H9 (cell line): ENCODE results near the gene ATP13A3. TPM values are rescaled to one million over a fixed set of nuclear protein-coding genes. Genes with fewer than 3 reads are reported as not detected.

Experiments
- DNase-seq: peaks from one replicate; pipeline ENCODE4 v3.0.0-alpha.2; 2017
- H2AFZ ChIP-seq: one replicate; pipeline ENCODE4 v1.6.1; 2013; ENCODE audit warnings: mild to moderate bottlenecking, low read length, control low read depth, moderate library complexity
- H2AK5ac ChIP-seq: 2 replicates; pipeline ENCODE4 v1.6.1; 2013; ENCODE audit warnings: low read length, control low read depth, mixed read lengths; ENCODE audit not compliant: insufficient read length
- H2BK120ac ChIP-seq: one replicate; pipeline ENCODE4 v1.6.1; 2013; ENCODE audit warnings: low read depth, mild to moderate bottlenecking, low read length, control low read depth, inconsistent platforms; ENCODE audit not compliant: poor library complexity, severe bottlenecking
- H2BK12ac ChIP-seq: 2 replicates; pipeline ENCODE4 v1.6.1; 2013; ENCODE audit warnings: low read length, control low read depth, mixed read lengths, low read depth; ENCODE audit not compliant: insufficient read length
- H2BK15ac ChIP-seq: 2 replicates; pipeline ENCODE4 v1.6.1; 2013; ENCODE audit warnings: low read depth, low read length, control low read depth
- H2BK20ac ChIP-seq: one replicate; pipeline ENCODE4 v1.6.1; 2013; ENCODE audit warnings: low read depth, mild to moderate bottlenecking, low read length, control low read depth, inconsistent platforms; ENCODE audit not compliant: poor library complexity, severe bottlenecking
- H2BK5ac ChIP-seq: 2 replicates; pipeline ENCODE4 v1.6.1; 2013; ENCODE audit warnings: low read length, control low read depth, mixed read lengths; ENCODE audit not compliant: insufficient read length
- H3K14ac ChIP-seq: 2 replicates; pipeline ENCODE4 v1.6.1; 2013; ENCODE audit warnings: low read length, control low read depth; ENCODE audit not compliant: insufficient read depth
- H3K18ac ChIP-seq: 2 replicates; pipeline ENCODE4 v1.6.1; 2013; ENCODE audit warnings: low read depth, mild to moderate bottlenecking, mixed read lengths, low read length, control low read depth; ENCODE audit not compliant: insufficient read length
- H3K23ac ChIP-seq: 2 replicates; pipeline ENCODE4 v1.6.1; 2013; ENCODE audit warnings: low read length, control low read depth, mixed read lengths, low read depth; ENCODE audit not compliant: insufficient read length
- H3K23me2 ChIP-seq: 2 replicates; pipeline ENCODE4 v1.6.1; 2013; ENCODE audit warnings: low read depth, mild to moderate bottlenecking, mixed read lengths, low read length, control low read depth; ENCODE audit not compliant: insufficient read length, poor library complexity, severe bottlenecking
- H3K27ac ChIP-seq: 2 replicates; pipeline ENCODE4 v1.5.1; 2013; ENCODE audit warnings: low read length, control low read depth, mixed read lengths, low read depth; ENCODE audit not compliant: insufficient read length
- H3K27me3 ChIP-seq: 2 replicates; pipeline ENCODE4 v1.6.1; 2013; ENCODE audit warnings: low read length, control low read depth, inconsistent platforms; ENCODE audit not compliant: insufficient read depth
- H3K4ac ChIP-seq: 2 replicates; pipeline ENCODE4 v1.6.1; 2013; ENCODE audit warnings: low read depth, mild to moderate bottlenecking, control low read depth, inconsistent platforms, low read length, moderate library complexity
- H3K4me1 ChIP-seq: 2 replicates; pipeline ENCODE4 v1.6.1; 2013; ENCODE audit warnings: low read length, control low read depth, inconsistent platforms; ENCODE audit not compliant: insufficient read depth
- H3K4me2 ChIP-seq: 2 replicates; pipeline ENCODE4 v1.6.1; 2013; ENCODE audit warnings: low read length, control low read depth, mixed read lengths; ENCODE audit not compliant: insufficient read length, insufficient read depth
- H3K56ac ChIP-seq: 2 replicates; pipeline ENCODE4 v1.6.1; 2013; ENCODE audit warnings: low read depth, mild to moderate bottlenecking, mixed read lengths, low read length, control low read depth; ENCODE audit not compliant: insufficient read length
- H3K79me1 ChIP-seq: 2 replicates; pipeline ENCODE4 v1.6.1; 2013; ENCODE audit warnings: low read depth, mild to moderate bottlenecking, moderate library complexity, low read length, control low read depth, inconsistent platforms; ENCODE audit not compliant: insufficient read depth, poor library complexity, severe bottlenecking
- H3K79me2 ChIP-seq: 2 replicates; pipeline ENCODE4 v1.6.1; 2013; ENCODE audit warnings: low read length, control low read depth, inconsistent platforms; ENCODE audit not compliant: insufficient read depth
- H3K9ac ChIP-seq: 2 replicates; pipeline ENCODE4 v1.6.1; 2013; ENCODE audit warnings: low read length, control low read depth, mixed read lengths; ENCODE audit not compliant: insufficient read length; ENCODE audit errors: extremely low read depth
- H3K9me3 ChIP-seq: one replicate; pipeline ENCODE4 v1.6.1; 2013; ENCODE audit warnings: low read depth, low read length, inconsistent platforms; ENCODE audit not compliant: control insufficient read depth
- H3T11ph ChIP-seq: one replicate; pipeline ENCODE4 v1.6.1; 2013; ENCODE audit warnings: mild to moderate bottlenecking, low read length, control low read depth, inconsistent platforms
- H4K20me1 ChIP-seq: one replicate; pipeline ENCODE4 v1.6.1; 2013; ENCODE audit not compliant: control insufficient read depth, insufficient read length, insufficient read depth
- H4K5ac ChIP-seq: 2 replicates; pipeline ENCODE4 v1.6.1; 2013; ENCODE audit warnings: low read depth, mild to moderate bottlenecking, mixed read lengths, low read length, control low read depth; ENCODE audit not compliant: insufficient read length
- H4K8ac ChIP-seq: replicated peaks from 2 replicates; pipeline ENCODE4 v1.6.1; 2013; ENCODE audit warnings: low read length, control low read depth, mixed read lengths, low read depth; ENCODE audit not compliant: insufficient read length
- H4K91ac ChIP-seq: 2 replicates; pipeline ENCODE4 v1.6.1; 2013; ENCODE audit warnings: low read depth, mild to moderate bottlenecking, moderate library complexity, mixed read lengths, low read length, control low read depth; ENCODE audit not compliant: insufficient read length
- H3K27ac Mint-ChIP-seq, 3 experiments: 2 replicates in 2 of 3; 3 replicates in 1 of 3; pipeline ENCODE4 v1.8.0; 2020 to 2021; ENCODE audit warnings: mixed read lengths in 3 of 3, mild to moderate bottlenecking in 1 of 3, moderate library complexity in 1 of 3
- H3K27me3 Mint-ChIP-seq: 2 replicates; pipeline ENCODE4 v1.8.0; 2021; ENCODE audit warnings: low read depth, mild to moderate bottlenecking, moderate library complexity, mixed read lengths
- H3K36me3 Mint-ChIP-seq, 3 experiments: 2 replicates in 2 of 3; 3 replicates in 1 of 3; pipeline ENCODE4 v1.8.0; 2020 to 2021; ENCODE audit warnings: low read depth in 3 of 3, mixed read lengths in 3 of 3; ENCODE audit not compliant: insufficient read depth in 1 of 3
- H3K4me1 Mint-ChIP-seq, 2 experiments: 2 replicates each; pipeline ENCODE4 v1.8.0; 2020; ENCODE audit warnings: mixed read lengths in 2 of 2
- H3K4me3 Mint-ChIP-seq, 2 experiments: 2 replicates in 1 of 2; 3 replicates in 1 of 2; pipeline ENCODE4 v1.8.0; 2020 to 2021; ENCODE audit warnings: mild to moderate bottlenecking in 2 of 2, mixed read lengths in 2 of 2, moderate library complexity in 1 of 2
- H3K9me3 Mint-ChIP-seq, 2 experiments: 2 replicates in 1 of 2; 3 replicates in 1 of 2; pipeline ENCODE4 v1.8.0; 2020; ENCODE audit warnings: mild to moderate bottlenecking in 2 of 2, mixed read lengths in 2 of 2, moderate library complexity in 1 of 2
- CTCF ChIP-seq: fragments of 200-600 bp; sonication (generic); conservative IDR thresholded peaks from 3 replicates; pipeline ENCODE4 v1.8.0; 2021; ENCODE audit warnings: antibody characterized with exemption, mild to moderate bottlenecking
- WGBS: extraction: QIAGEN DNeasy Blood & Tissue Kit; methylation state at CpG from one replicate; pipeline ENCODE4 v1.1.7; 2013; ENCODE audit warnings: missing lambda C conversion rate, low lambda C conversion rate, mixed read lengths; ENCODE audit not compliant: insufficient read length; ENCODE audit errors: extremely low coverage; 5-methylcytosine and 5-hydroxymethylcytosine counted together
- total RNA-seq: library from RNA; stranded (reverse); gene quantifications from 2 replicates; pipeline ENCODE4 v1.2.1, GENCODE V29; 2021

Gene ATP13A3
- total RNA-seq, 1 experiment from 2014 or later, result 78.5 TPM

- Histone ChIP-seq H4K20me1 (no peaks in the 10 kb centered on the region), H2BK5ac (no peak overlapping the region), H3K4ac (no peak overlapping the region), H4K91ac (no peak overlapping the region), H3T11ph (no peak overlapping the region), H4K5ac (no peak overlapping the region), H3K79me2 (no peaks in the 10 kb centered on the region), H2BK15ac (no peak overlapping the region), H3K27ac (no peak overlapping the region), H2AFZ (no peak overlapping the region), H3K27me3 (no peaks in the 10 kb centered on the region; the same call in 1 of the 2 replicates), H3K56ac (no peak overlapping the region), H3K79me1 (no peaks in the 10 kb centered on the region), H3K4me1 (no peaks in the 10 kb centered on the region), H3K23ac (no peak overlapping the region), H3K14ac (no peak overlapping the region; the same call in 1 of the 2 replicates), H2BK12ac (no peak overlapping the region), H2AK5ac (no peak overlapping the region), H3K18ac (no peak overlapping the region), H2BK20ac (no peak overlapping the region), H4K8ac (no peak overlapping the region), H3K9ac (no peak overlapping the region), H3K9me3 (no peaks in the 10 kb centered on the region), H3K4me2 (no peak overlapping the region), H2BK120ac (no peak overlapping the region), H3K23me2 (no peaks in the 10 kb centered on the region)
- Mint-ChIP-seq H3K4me3 (no peak overlapping the region), H3K27ac (no peak overlapping the region), H3K4me1 (peaks cover 24 to 37% of the 10 kb centered on the region in 2 experiments), H3K27me3 (peaks cover 21% of the 10 kb centered on the region), H3K36me3 (no peaks in the 10 kb centered on the region; a peak in 1 of 7 replicates), H3K9me3 (no peaks in the 10 kb centered on the region; a peak in 1 of 5 replicates)
- no peak for DNase-seq
- TF ChIP-seq CTCF, result no peak
- no CpG with 5 or more reads among the region's 18 CpGs for WGBS
These were observed 118.6 kb downstream of the ATP13A3 start for GRCh38 chr3:194367992-194368841.
